Measurements from ENCODE around the gene PITPNC1. TPM values are rescaled to one million over a fixed set of nuclear protein-coding genes. Genes with fewer than 3 reads are reported as not detected.

The PITPNC1 gene
- total and polyA plus RNA-seq, 12 donors: 6.6 to 28.0 (median 11.5) TPM

GRCh38 chr17:67488161-67488560, 111.1 kb downstream of the PITPNC1 start:
- intact Hi-C loops (cut with DNase I): loop anchor here in 3 of 10 donors (10.0 kb wide), 3 partner anchors 117 to 207 kb away; no protein-coding TSS in a partner anchor
- Histone ChIP-seq H3K4me1 (peaks cover 0 to 64% (median 42%) of the 10 kb centered on the region in 9 donors), H3K27me3 (no peaks in the 10 kb centered on the region)

GRCh38 chr17:67488768-67489167, 111.7 kb downstream of the PITPNC1 start:
- H3K9me3 ChIP-seq: no peaks in the 10 kb centered on the region
- H3K27me3 ChIP-seq: no peaks in the 10 kb centered on the region
- 98 to 100% methylated on average over 4 of the region's 4 CpGs for WGBS, 2 donors
- DNase-seq (no peak), ATAC-seq (no peak)
- intact Hi-C loops (cut with DNase I): loop anchor here in 3 of 10 donors (10.0 kb wide), 3 partner anchors 116 to 206 kb away; no protein-coding TSS in a partner anchor
- H3K27ac ChIP-seq: peak overlapping the region in 2 of 10 donors; percentile 29 to 54
- no peak overlapping the region for H3K4me3 ChIP-seq
- TF ChIP-seq CTCF (IDR thresholded peaks at IDR 0.05): no peak
- H3K4me1 ChIP-seq: peaks cover 0 to 64% (median 47%) of the 10 kb centered on the region in 9 donors
- no peaks in the 10 kb centered on the region for H3K36me3 ChIP-seq

More at GRCh38 chr17:67488161-67488560, 111.1 kb downstream of the PITPNC1 start:
- H3K9me3 ChIP-seq: no peaks in the 10 kb centered on the region
- H3K27ac ChIP-seq: peak overlapping the region in 6 of 10 donors; percentile 8 to 54 (median 24)
- DNase-seq (peak; percentile 35 to 57), ATAC-seq (peak in 5 of 8 donors; percentile 15 to 56 (median 37))
- H3K36me3 ChIP-seq: no peaks in the 10 kb centered on the region
- 40 to 47% methylated on average over 12 of the region's 12 CpGs for WGBS, 2 donors
- TF ChIP-seq CTCF (IDR thresholded peaks at IDR 0.05): no peak
- no peak overlapping the region for H3K4me3 ChIP-seq

- Histone ChIP-seq H3K27me3 (no peaks in the 10 kb centered on the region), H3K27ac (no peak overlapping the region), H3K4me3 (no peak overlapping the region), H3K9me3 (no peaks in the 10 kb centered on the region), H3K36me3 (no peaks in the 10 kb centered on the region), H3K4me1 (peaks cover 0 to 64% (median 47%) of the 10 kb centered on the region in 9 donors)
- DNase-seq: no peak
- TF ChIP-seq CTCF (IDR thresholded peaks at IDR 0.05): no peak
- intact Hi-C loops (cut with DNase I): loop anchor here in 3 of 10 donors (10.0 kb wide), 3 partner anchors 116 to 206 kb away; no protein-coding TSS in a partner anchor
- 88 to 97% methylated on average over 4 of the region's 4 CpGs for WGBS, 2 donors
- no peak for ATAC-seq
These were observed 112.2 kb downstream of the PITPNC1 start for GRCh38 chr17:67489273-67489672.

GRCh38 chr17:67490471-67490870, 113.4 kb downstream of the PITPNC1 start:
- Histone ChIP-seq H3K4me1 (peaks cover 0 to 60% (median 47%) of the 10 kb centered on the region in 9 donors), H3K36me3 (no peaks in the 10 kb centered on the region), H3K4me3 (peak overlapping the region in 8 of 10 donors; percentile 8 to 49 (median 38)), H3K27ac (peak overlapping the region in 9 of 10 donors; percentile 35 to 81 (median 73)), H3K9me3 (peaks cover 0 to 2% (median 0%) of the 10 kb centered on the region in 11 donors), H3K27me3 (no peaks in the 10 kb centered on the region)
- intact Hi-C loops (cut with DNase I): loop anchor here in 6 of 10 donors (5.0 to 10.0 kb wide), 5 partner anchors 54 to 117 kb away; partner anchors contain the start of gene PITPNC1 (in 1 of the 6)
- TF ChIP-seq CTCF (IDR thresholded peaks at IDR 0.05): no peak
- 32 to 34% methylated on average over 10 of the region's 10 CpGs for WGBS, 2 donors
- no peak for DNase-seq
- ATAC-seq: peak in 6 of 8 donors; percentile 25 to 58 (median 42)
